ENCODE data around the gene CDH23.

The CDH23 gene

DNA sequence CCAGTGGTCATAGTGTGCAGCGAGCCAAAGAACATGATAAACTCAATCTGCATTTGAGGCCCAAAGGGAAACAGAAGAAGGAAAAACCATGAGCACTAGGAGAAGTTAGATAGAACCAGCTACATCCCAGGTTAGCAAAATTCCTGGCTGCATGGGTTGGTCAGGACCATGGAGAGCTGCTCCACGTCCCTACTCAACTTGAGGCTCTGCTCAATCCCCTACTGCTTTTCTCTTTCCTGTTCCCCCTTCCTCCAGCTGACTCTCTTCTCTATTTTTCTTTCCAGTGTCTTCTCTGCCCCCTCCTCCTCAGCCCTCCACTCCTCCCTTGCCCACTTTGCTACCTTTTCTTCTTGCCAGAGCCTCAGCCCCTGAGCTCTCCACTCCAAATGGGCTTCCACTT, 398.5 kb downstream of the CDH23 start:
- no peak for TF ChIP-seq CTCF (conservative IDR thresholded peaks at IDR 0.05; ENCODE audit: low read depth, low read length)
- H3K4me3 ChIP-seq (ENCODE audit: low read length): no peak overlapping the region
- no peak for DNase-seq (ENCODE audit: low read depth)

DNA sequence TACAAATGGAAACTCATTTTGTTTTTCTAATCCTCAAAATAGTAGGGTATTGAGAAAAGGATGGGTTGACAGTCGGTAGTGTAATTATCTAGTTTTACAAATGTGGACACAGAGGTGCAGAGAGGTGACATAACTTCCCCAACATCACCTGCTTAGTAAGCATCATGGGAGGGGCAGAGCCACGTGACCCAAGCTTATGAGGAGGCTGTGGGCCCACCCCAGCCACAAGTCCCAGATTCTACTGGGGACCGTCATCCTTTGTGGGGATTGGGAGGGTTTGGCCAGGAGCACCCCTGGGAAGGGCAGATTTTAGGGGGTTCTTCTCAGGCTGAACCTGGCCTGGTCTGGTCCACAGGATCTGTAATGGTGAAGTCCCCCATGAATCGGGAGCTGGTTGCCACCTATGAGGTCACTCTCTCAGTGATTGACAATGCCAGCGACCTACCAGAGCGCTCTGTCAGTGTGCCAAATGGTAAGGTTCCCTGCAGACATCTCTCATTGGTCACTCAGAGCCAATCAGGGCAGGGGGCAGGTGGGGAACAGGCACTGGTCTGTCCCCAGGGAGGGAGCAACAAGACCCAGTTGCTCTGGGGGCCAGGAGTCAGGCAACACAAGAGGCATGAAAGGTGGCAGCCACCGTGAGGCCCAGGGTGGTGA, 400.2 kb downstream of the CDH23 start:
- DNase-seq (ENCODE audit: low read depth): no peak
- no peak for TF ChIP-seq CTCF (conservative IDR thresholded peaks at IDR 0.05; ENCODE audit: low read depth, low read length)
- no peak overlapping the region for H3K4me3 ChIP-seq (ENCODE audit: low read length)

DNA sequence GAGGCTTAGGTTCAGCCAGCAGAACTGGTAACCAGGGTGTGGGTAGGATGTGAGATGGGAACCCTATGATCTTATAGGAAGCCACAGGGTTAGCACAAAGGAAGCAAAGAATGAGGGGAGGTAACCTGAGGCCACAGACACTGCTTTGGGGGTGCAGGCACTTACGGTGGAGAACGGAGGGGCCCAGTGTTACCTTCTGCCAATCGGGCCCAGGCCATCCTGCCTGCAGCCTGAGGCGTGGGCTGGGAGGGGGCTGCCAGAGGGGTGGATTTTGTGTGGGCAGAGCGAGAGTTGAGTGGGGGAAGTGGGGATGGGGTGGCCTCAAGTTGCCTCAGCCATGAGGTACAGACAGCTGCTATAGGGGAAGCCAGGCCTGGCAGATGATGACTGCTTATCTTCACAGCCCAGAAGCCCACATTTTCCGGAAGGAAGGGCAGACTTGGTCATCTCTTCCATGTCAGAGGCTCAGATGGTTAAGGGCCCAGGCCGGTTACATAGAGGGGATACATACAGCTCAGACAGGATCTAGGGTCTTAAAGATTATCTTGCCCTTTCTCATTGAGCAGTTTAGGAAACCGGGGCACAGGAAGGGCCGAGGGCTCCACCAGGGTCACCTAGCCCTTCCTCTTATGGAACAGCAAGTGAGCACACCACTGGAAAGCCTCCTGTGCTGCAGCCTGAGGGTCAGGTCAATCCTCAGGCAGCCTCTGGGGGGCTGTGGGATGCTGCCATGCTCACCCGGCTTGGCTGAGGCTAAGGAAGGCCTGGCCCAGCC, 401.0 kb downstream of the CDH23 start:
- no peak for TF ChIP-seq CTCF (conservative IDR thresholded peaks at IDR 0.05; ENCODE audit: low read depth, low read length)
- H3K4me3 ChIP-seq (ENCODE audit: low read length): no peak overlapping the region
- DNase-seq (ENCODE audit: low read depth): no peak

- no peak for TF ChIP-seq CTCF (conservative IDR thresholded peaks at IDR 0.05; ENCODE audit: low read depth, low read length)
- no peak overlapping the region for H3K4me3 ChIP-seq (ENCODE audit: low read length)
These were observed 401.5 kb downstream of the CDH23 start for GRCh38 chr10:71798308-71798624.

DNA sequence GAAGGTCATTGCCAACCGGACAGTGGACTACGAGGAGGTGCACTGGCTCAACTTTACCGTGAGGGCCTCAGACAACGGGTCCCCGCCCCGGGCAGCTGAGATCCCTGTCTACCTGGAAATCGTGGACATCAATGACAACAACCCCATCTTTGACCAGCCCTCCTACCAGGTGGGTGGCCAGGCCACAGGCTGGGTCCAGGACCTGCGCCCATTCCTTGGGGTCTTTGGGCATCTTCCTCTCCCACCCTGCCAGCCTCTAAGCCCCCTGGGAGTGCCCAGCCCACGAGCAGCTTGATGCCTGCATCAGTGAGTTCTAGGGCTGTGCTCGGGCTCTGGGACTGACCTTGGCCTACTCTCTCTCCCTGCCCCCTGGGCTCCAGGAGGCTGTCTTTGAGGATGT, 402.4 kb downstream of the CDH23 start:
- no peak for DNase-seq (ENCODE audit: low read depth)
- H3K4me3 ChIP-seq (ENCODE audit: low read length): no peak overlapping the region
- TF ChIP-seq CTCF (conservative IDR thresholded peaks at IDR 0.05; ENCODE audit: low read depth, low read length): no peak

More at GRCh38 chr10:71798308-71798624, 401.5 kb downstream of the CDH23 start:
- no peak for DNase-seq (ENCODE audit: low read depth)

- no peak overlapping the region for H3K4me3 ChIP-seq (ENCODE audit: low read length)
- no peak for TF ChIP-seq CTCF (conservative IDR thresholded peaks at IDR 0.05; ENCODE audit: low read depth, low read length)
- no peak for DNase-seq (ENCODE audit: low read depth)
These were observed 403.1 kb downstream of the CDH23 start for GRCh38 chr10:71799608-71800453.

Measured in retinal pigment epithelial cell (primary cell).